A673 (cell line): Measurements from ENCODE around the gene NCR1. TPM values are rescaled to one million over a fixed set of nuclear protein-coding genes. Genes with fewer than 3 reads are reported as not detected.
"Not testable (repeated sequence)": the region's sequence is repeated elsewhere in the genome, so short reads cannot be mapped to it uniquely, and the experiment has no call there.

ENCODE experiments used
- BruUV-seq: library from RNA; stranded (reverse); fragments of 400-500 nt; replicated peaks from 2 replicates; lab custom pipeline; 2021; lab: Mats Ljungman, UMichigan
- CTCF ChIA-PET: fragments of 300-600 bp; sonication (Branson Sonifier 250); formaldehyde crosslinking; loops from one replicate; lab custom pipeline; 2022; ENCODE audit warnings: antibody characterized with exemption; lab: Charles Lee
- POLR2A ChIA-PET: fragments of 300-600 bp; sonication (Branson Sonifier 250); formaldehyde crosslinking; loops from one replicate; lab custom pipeline; 2022; ENCODE audit warnings: antibody characterized with exemption; ENCODE audit not compliant: low non-redundant PET; lab: Charles Lee
- DNase-seq: peaks from one replicate; pipeline ENCODE4 v3.0.0-alpha.2; 2015; ENCODE audit warnings: low spot score
- H3K27ac ChIP-seq: fragments of 200-600 bp; sonication (generic); 2 replicates; pipeline ENCODE4 v1.5.1; 2016; ENCODE audit warnings: mixed run types, low read depth, mild to moderate bottlenecking, mixed read lengths, antibody characterized with exemption, low read length; ENCODE audit not compliant: poor library complexity, severe bottlenecking
- H3K27me3 ChIP-seq: fragments of 200-600 bp; sonication (generic); replicated peaks from 2 replicates; pipeline ENCODE4 v1.6.1; 2017; ENCODE audit warnings: mixed run types, low read depth, mild to moderate bottlenecking, mixed read lengths, antibody characterized with exemption, low read length; ENCODE audit not compliant: insufficient read depth, poor library complexity
- H3K36me3 ChIP-seq: fragments of 200-600 bp; sonication (generic); 2 replicates; pipeline ENCODE4 v1.6.1; 2016; ENCODE audit warnings: mixed run types, mild to moderate bottlenecking, mixed read lengths, antibody characterized with exemption, low read length; ENCODE audit not compliant: insufficient read depth, poor library complexity, severe bottlenecking
- H3K4me1 ChIP-seq: fragments of 200-600 bp; sonication (generic); 2 replicates; pipeline ENCODE4 v1.6.1; 2017; ENCODE audit warnings: mixed run types, mild to moderate bottlenecking, mixed read lengths, antibody characterized with exemption, low read length; ENCODE audit not compliant: insufficient read depth, poor library complexity, severe bottlenecking
- H3K4me3 ChIP-seq: fragments of 200-600 bp; sonication (generic); 2 replicates; pipeline ENCODE4 v1.5.1; 2016; ENCODE audit warnings: low read depth, mixed run types, mild to moderate bottlenecking, mixed read lengths, low read length; ENCODE audit not compliant: poor library complexity, severe bottlenecking
- H3K9me3 ChIP-seq: fragments of 200-600 bp; sonication (generic); 2 replicates; pipeline ENCODE4 v1.6.1; 2016; ENCODE audit warnings: mixed run types, low read depth, mild to moderate bottlenecking, mixed read lengths, antibody characterized with exemption, low read length; ENCODE audit not compliant: poor library complexity, severe bottlenecking
- EZH2 ChIP-seq: fragments of 200-600 bp; sonication (generic); IDR thresholded peaks from 2 replicates; pipeline ENCODE4 v1.6.1; 2017; ENCODE audit warnings: borderline replicate concordance, low read depth, mild to moderate bottlenecking, mixed read lengths, antibody characterized with exemption, low read length; ENCODE audit not compliant: poor library complexity, severe bottlenecking
- intact Hi-C: fragments of 100-400 bp; cut with micrococcal nuclease; formaldehyde crosslinking; loops from one replicate; pipeline ENCODE4 v1.10.0; 2022; ENCODE audit not compliant: unreplicated experiment
- total RNA-seq: library from RNA; stranded (reverse); gene quantifications from 2 replicates; pipeline ENCODE4 v1.2.3, GENCODE V29; 2021
- TF ChIP-seq, protein P1 (sequence below): fragments of 300-800, 200-600 bp; sonication (generic); conservative IDR thresholded peaks from 2 replicates; pipeline ENCODE4 v1.5.1; 2017; ENCODE audit warnings: low read depth, mild to moderate bottlenecking, antibody characterized with exemption, low read length, moderate library complexity, mixed read lengths

The NCR1 gene
- total RNA-seq, 1 experiment from 2014 or later: not detected

DNA sequence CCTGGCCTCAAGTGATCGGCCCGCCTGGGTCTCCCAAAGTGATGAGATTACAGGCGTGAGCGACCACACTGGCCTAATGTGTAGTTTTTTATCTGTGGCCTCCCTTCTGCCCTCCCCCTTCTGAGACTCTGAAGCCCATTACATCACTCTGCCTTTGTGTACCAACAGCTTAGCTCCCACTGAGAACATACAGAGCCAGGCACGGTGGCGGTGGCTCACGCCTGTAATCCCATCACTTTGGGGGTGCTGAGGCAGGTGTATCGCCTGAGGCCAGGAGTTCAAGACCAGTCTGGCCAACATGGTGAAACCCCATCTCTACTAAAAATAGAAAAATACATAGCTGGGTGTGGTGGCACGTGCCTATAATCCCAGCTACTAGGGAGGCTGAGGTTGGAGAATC, 12.6 kb downstream of the NCR1 start:
- BruUV-seq: no TSS peak
- no peak overlapping the region for H3K4me3 ChIP-seq
- no peaks in the 10 kb centered on the region for H3K36me3 ChIP-seq
- no peak overlapping the region for H3K27ac ChIP-seq
- intact Hi-C loops: loop anchor here (5.0 kb wide), 1 partner anchor 266 kb away; no protein-coding TSS in a partner anchor
- CTCF ChIA-PET: interaction anchor here (0.7 to 1.4 kb wide), 2 partner anchors 34 to 37 kb away, joined by 5 to 7 read pairs; no protein-coding TSS in a partner anchor
- no peak for DNase-seq
- POLR2A ChIA-PET: no interaction called here
- peaks cover 5% of the 10 kb centered on the region for H3K27me3 ChIP-seq
- no peaks in the 10 kb centered on the region for H3K9me3 ChIP-seq
- H3K4me1 ChIP-seq: no peaks in the 10 kb centered on the region
- TF ChIP-seq EZH2: no peak
- TF ChIP-seq, protein P1, sequence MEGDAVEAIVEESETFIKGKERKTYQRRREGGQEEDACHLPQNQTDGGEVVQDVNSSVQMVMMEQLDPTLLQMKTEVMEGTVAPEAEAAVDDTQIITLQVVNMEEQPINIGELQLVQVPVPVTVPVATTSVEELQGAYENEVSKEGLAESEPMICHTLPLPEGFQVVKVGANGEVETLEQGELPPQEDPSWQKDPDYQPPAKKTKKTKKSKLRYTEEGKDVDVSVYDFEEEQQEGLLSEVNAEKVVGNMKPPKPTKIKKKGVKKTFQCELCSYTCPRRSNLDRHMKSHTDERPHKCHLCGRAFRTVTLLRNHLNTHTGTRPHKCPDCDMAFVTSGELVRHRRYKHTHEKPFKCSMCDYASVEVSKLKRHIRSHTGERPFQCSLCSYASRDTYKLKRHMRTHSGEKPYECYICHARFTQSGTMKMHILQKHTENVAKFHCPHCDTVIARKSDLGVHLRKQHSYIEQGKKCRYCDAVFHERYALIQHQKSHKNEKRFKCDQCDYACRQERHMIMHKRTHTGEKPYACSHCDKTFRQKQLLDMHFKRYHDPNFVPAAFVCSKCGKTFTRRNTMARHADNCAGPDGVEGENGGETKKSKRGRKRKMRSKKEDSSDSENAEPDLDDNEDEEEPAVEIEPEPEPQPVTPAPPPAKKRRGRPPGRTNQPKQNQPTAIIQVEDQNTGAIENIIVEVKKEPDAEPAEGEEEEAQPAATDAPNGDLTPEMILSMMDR: no peak

DNA sequence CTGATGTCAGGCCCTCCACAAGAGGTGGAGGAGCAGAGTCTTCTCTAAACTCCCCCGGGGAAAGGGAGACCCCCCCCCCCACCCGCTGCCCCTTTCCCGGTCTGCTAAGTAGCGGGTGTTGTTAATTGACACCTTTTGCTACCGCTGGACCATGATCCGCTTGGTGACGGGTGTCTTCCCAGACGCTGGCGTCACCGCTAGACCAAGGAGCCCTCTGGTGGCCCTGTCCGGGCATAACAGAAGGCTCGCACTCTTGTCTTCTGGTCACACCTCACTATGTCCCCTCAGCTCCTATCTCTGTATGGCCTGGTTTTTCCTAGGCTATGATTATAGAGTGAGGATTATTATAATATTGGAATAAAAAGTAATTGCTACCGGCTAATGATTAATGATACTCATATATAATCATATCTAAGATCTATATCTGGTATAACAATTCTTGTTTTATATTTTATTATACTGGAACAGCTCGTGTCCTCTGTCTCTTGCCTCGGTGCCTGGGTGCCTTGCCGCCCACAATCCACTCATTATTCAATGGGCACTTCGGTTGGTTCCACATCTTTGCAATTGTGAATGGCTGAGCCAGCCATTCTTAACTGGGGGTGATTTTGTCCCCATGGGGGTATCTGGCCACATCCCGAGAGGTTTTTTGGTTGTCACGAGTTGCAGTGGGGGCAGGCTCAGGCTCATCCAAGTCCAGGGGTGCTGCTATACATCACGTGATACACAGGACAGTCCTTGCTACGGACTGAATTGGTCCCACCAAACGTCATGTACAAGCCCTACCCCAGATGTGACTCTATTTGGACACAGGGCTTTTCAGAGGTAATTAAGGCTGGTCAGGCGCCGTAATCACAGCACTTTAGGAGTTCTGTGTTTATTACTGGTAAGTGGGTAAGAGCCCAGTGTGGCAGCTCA, 14.0 kb downstream of the NCR1 start:
- H3K4me3 ChIP-seq, BruUV-seq, DNase-seq, H3K36me3 ChIP-seq, POLR2A ChIA-PET, H3K9me3 ChIP-seq, H3K27ac ChIP-seq, H3K4me1 ChIP-seq, H3K27me3 ChIP-seq: not testable (repeated sequence)
- intact Hi-C loops: loop anchor here (5.0 kb wide), 2 partner anchors 38 to 268 kb away; no protein-coding TSS in a partner anchor
- CTCF ChIA-PET: interaction anchor here (1.6 kb wide), 1 partner anchor 38 kb away, joined by 6 read pairs; no protein-coding TSS in a partner anchor
- TF ChIP-seq, protein P1: peak; percentile 35

DNA sequence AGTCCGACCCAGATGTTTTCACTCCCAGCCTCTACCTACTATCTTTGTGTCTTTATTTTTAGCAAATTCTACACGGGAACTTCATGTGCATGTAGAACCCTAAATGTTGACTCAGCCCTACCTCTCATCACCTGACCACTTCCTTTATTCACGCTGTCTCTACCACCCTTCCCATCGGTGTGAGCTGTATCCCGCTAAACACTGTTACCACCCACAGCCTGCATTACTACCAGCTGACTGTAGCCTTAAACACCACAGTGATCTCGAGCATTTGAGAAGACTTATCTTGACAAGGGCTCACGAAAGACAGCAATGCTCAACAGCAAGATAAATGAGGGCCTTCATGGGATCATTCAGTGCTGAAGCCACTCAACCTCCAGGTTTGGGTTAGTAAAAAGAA, 15.1 kb downstream of the NCR1 start:
- no TSS peak for BruUV-seq
- Histone ChIP-seq H3K4me1 (no peaks in the 10 kb centered on the region), H3K27ac (no peak overlapping the region), H3K36me3 (no peaks in the 10 kb centered on the region), H3K27me3 (peaks cover 5% of the 10 kb centered on the region), H3K9me3 (no peaks in the 10 kb centered on the region), H3K4me3 (no peak overlapping the region)
- TF ChIP-seq EZH2: no peak
- TF ChIP-seq, protein P1: no peak
- ChIA-PET CTCF (interaction anchor here (0.6 to 1.6 kb wide), 3 partner anchors 40 to 1116 kb away, joined by 3 to 6 read pairs (median 3); no protein-coding TSS in a partner anchor), POLR2A (no interaction called here)
- DNase-seq: no peak
- intact Hi-C loops: loop anchor here (5.0 kb wide), 1 partner anchor 39 kb away; no protein-coding TSS in a partner anchor
